Liver (tissue), 9 donors: ENCODE results near the gene GALNTL6. TPM values are rescaled to one million over a fixed set of nuclear protein-coding genes. Genes with fewer than 3 reads are reported as not detected.

Experiments
- DNase-seq: peaks from one replicate; pipeline ENCODE4 v3.0.0-alpha.2; 2017; ENCODE audit warnings: low spot score
- H3K27ac ChIP-seq, 2 donors: one replicate each; pipeline ENCODE4 v1.7.0; 2013; ENCODE audit warnings: inconsistent platforms in 2 of 2, low read length in 2 of 2, control low read depth in 1 of 2, low read depth in 1 of 2, mild to moderate bottlenecking in 1 of 2
- H3K27me3 ChIP-seq, 4 donors: one replicate each; pipeline versions ENCODE4 v1.6.1 to v1.7.0; 2013; ENCODE audit warnings: low read length in 3 of 4, inconsistent platforms in 1 of 4, mild to moderate bottlenecking in 1 of 4, moderate library complexity in 1 of 4; ENCODE audit not compliant: control insufficient read depth in 4 of 4, insufficient read depth in 4 of 4
- H3K36me3 ChIP-seq, 4 donors: one replicate each; pipeline versions ENCODE4 v1.6.1 to v1.7.0; 2013; ENCODE audit warnings: low read length in 3 of 4, mild to moderate bottlenecking in 3 of 4, low read depth in 1 of 4, moderate library complexity in 1 of 4; ENCODE audit not compliant: control insufficient read depth in 4 of 4, insufficient read depth in 3 of 4
- H3K4me1 ChIP-seq, 4 donors: one replicate each; pipeline versions ENCODE4 v1.6.1 to v1.7.0; 2013; ENCODE audit warnings: low read length in 3 of 4, mild to moderate bottlenecking in 3 of 4, moderate library complexity in 1 of 4; ENCODE audit not compliant: control insufficient read depth in 4 of 4, insufficient read depth in 4 of 4
- H3K4me3 ChIP-seq, 3 donors: one replicate each; pipeline versions ENCODE4 v1.6.1 to v1.7.0; 2013; ENCODE audit warnings: low read length in 3 of 3, control low read depth in 1 of 3, low read depth in 1 of 3, mild to moderate bottlenecking in 1 of 3
- H3K9ac ChIP-seq, 2 donors: one replicate each; pipeline ENCODE4 v1.7.0; 2013; ENCODE audit warnings: low read length in 2 of 2, mild to moderate bottlenecking in 2 of 2, moderate library complexity in 2 of 2, control low read depth in 1 of 2, low read depth in 1 of 2
- H3K9me3 ChIP-seq, 4 donors: one replicate each; pipeline versions ENCODE4 v1.6.1 to v1.7.0; 2013; ENCODE audit warnings: low read length in 3 of 4; ENCODE audit not compliant: control insufficient read depth in 4 of 4
- CTCF ChIP-seq: fragments of 150-350 bp; IDR thresholded peaks from 2 replicates; pipeline ENCODE4 v1.5.1; 2017; ENCODE audit warnings: improper control_type of control experiment, low read depth, low read length; ENCODE audit not compliant: missing input control
- EGR1 ChIP-seq, 2 donors: IDR thresholded peaks; 2 replicates each; pipeline ENCODE4 v1.6.1; 2016 to 2018; ENCODE audit warnings: antibody characterized with exemption in 2 of 2, low read depth in 2 of 2
- FOXA1 ChIP-seq: IDR thresholded peaks from 2 replicates; pipeline ENCODE4 v1.6.1; 2016; ENCODE audit warnings: antibody characterized with exemption
- FOXA2 ChIP-seq: IDR thresholded peaks from 2 replicates; pipeline ENCODE4 v1.6.1; 2016; ENCODE audit warnings: antibody characterized with exemption
- GABPA ChIP-seq, 2 donors: IDR thresholded peaks in 1 of 2; conservative IDR thresholded peaks in 1 of 2; 2 replicates each; pipeline ENCODE4 v1.6.1; 2016; ENCODE audit warnings: antibody characterized with exemption in 2 of 2, mild to moderate bottlenecking in 1 of 2, moderate library complexity in 1 of 2
- HNF4A ChIP-seq, 2 donors: conservative IDR thresholded peaks; 2 replicates each; pipeline ENCODE4 v1.6.1; 2016; ENCODE audit warnings: antibody characterized with exemption in 2 of 2, mild to moderate bottlenecking in 2 of 2
- HNF4G ChIP-seq: IDR thresholded peaks from 2 replicates; pipeline ENCODE4 v1.6.1; 2016; ENCODE audit warnings: antibody characterized with exemption
- JUND ChIP-seq, 2 donors: IDR thresholded peaks; 2 replicates each; pipeline ENCODE4 v1.6.1; 2016; ENCODE audit warnings: antibody characterized with exemption in 2 of 2
- NR2F2 ChIP-seq: IDR thresholded peaks from 2 replicates; pipeline ENCODE4 v1.6.1; 2016; ENCODE audit warnings: antibody characterized with exemption
- RAD21 ChIP-seq, 2 donors: IDR thresholded peaks; 2 replicates each; pipeline ENCODE4 v1.6.1; 2016; ENCODE audit warnings: antibody characterized with exemption in 2 of 2, mild to moderate bottlenecking in 2 of 2
- REST ChIP-seq: IDR thresholded peaks from 2 replicates; pipeline ENCODE4 v1.6.1; 2016; ENCODE audit warnings: antibody characterized with exemption, mild to moderate bottlenecking
- RXRA ChIP-seq, 2 donors: IDR thresholded peaks; 2 replicates each; pipeline ENCODE4 v1.6.1; 2017 to 2018; ENCODE audit warnings: antibody characterized with exemption in 2 of 2, mild to moderate bottlenecking in 1 of 2
- SP1 ChIP-seq: IDR thresholded peaks from 2 replicates; pipeline ENCODE4 v1.6.1; 2018; ENCODE audit warnings: antibody characterized with exemption, mild to moderate bottlenecking
- TAF1 ChIP-seq: conservative IDR thresholded peaks from 2 replicates; pipeline ENCODE4 v1.6.1; 2016; ENCODE audit warnings: antibody characterized with exemption, mild to moderate bottlenecking
- YY1 ChIP-seq: IDR thresholded peaks from 2 replicates; pipeline ENCODE4 v1.6.1; 2016; ENCODE audit warnings: antibody characterized with exemption, mild to moderate bottlenecking
- WGBS: extraction: QIAGEN DNeasy Blood & Tissue Kit; methylation state at CpG from one replicate; pipeline ENCODE4 v1.1.7; 2013; 5-methylcytosine and 5-hydroxymethylcytosine counted together
- polyA plus RNA-seq, 2 donors: library from polyadenylated mRNA; stranded (reverse) in 1 of 2; unstranded in 1 of 2; fragments of 200-250 nt in 1 of 2; fragments of >200 nt in 1 of 2; fragmentation: Nextera tagmentation in 1 of 2; extraction: Ambion mirVana in 1 of 2; gene quantifications; one replicate each; pipeline versions ENCODE4 v1.2.1 to v1.2.3, GENCODE V29; 2013 to 2015
- total RNA-seq, 2 donors: library from RNA; depleted of rRNA; stranded (reverse); fragments of >200 nt; gene quantifications; one replicate each; pipeline ENCODE4 v1.2.3, GENCODE V29; 2014
- TF ChIP-seq, protein P1 (sequence below): IDR thresholded peaks from 2 replicates; pipeline ENCODE4 v1.6.1; 2016; ENCODE audit warnings: antibody characterized with exemption
- TF ChIP-seq, protein P2 (sequence below): IDR thresholded peaks from 2 replicates; pipeline ENCODE4 v1.6.1; 2016; ENCODE audit warnings: antibody characterized with exemption
- TF ChIP-seq, protein P3 (sequence below): IDR thresholded peaks from 2 replicates; pipeline ENCODE4 v1.6.1; 2016; ENCODE audit warnings: antibody characterized with exemption
- donor health status: healthy.
- donor health status: healthy.
- donor health status: healthy.
- donor health status: healthy.
- donor health status: healthy.

The GALNTL6 gene
- total and polyA plus RNA-seq, 4 donors = 0.06 to 0.08 TPM; not detected in 2

DNA sequence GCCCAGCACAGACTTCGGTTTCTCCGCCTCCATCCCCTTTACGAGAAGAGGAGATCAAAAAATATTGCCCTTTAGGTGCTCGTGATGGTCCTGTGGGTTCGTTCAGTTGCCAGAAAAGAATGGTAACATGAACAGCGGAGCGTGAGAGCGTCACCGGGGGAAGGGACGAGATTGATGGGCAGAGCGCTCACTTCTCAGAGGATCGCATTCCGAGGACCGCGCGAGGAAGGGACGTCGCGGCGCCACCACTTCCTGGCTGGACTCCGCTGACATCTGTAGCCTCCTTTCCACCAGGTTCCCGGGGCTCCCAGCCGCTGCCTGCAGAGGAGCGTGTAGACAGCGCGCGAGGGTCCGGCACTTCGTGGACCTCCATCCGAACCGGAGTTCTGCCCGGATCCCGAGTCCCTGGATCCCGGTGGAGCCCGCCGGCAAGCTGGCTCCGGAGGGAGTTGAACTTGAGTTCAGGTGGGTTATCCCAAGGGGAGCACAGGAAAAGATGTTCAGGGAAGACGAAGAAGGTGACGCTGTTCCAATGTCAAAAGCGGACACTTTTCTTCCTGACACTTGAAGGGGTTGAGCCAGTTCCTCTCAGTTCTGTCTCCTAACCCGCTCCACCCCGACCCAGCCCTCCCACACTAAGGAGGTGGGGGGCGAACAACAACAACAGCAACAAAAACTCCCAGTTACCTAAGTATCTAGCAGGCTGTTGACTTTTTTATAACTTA, 484 bp downstream of the GALNTL6 start:
- no peaks in the 10 kb centered on the region for H3K36me3 ChIP-seq
- no peak overlapping the region for H3K9ac ChIP-seq
- TF ChIP-seq, protein P1, sequence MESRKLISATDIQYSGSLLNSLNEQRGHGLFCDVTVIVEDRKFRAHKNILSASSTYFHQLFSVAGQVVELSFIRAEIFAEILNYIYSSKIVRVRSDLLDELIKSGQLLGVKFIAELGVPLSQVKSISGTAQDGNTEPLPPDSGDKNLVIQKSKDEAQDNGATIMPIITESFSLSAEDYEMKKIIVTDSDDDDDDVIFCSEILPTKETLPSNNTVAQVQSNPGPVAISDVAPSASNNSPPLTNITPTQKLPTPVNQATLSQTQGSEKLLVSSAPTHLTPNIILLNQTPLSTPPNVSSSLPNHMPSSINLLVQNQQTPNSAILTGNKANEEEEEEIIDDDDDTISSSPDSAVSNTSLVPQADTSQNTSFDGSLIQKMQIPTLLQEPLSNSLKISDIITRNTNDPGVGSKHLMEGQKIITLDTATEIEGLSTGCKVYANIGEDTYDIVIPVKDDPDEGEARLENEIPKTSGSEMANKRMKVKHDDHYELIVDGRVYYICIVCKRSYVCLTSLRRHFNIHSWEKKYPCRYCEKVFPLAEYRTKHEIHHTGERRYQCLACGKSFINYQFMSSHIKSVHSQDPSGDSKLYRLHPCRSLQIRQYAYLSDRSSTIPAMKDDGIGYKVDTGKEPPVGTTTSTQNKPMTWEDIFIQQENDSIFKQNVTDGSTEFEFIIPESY = no peak
- TF ChIP-seq, protein P2, sequence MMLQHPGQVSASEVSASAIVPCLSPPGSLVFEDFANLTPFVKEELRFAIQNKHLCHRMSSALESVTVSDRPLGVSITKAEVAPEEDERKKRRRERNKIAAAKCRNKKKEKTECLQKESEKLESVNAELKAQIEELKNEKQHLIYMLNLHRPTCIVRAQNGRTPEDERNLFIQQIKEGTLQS = no peak
- TF ChIP-seq FOXA2 (no peak), RAD21 (IDR thresholded peaks at IDR 0.05) (no peak), JUND (IDR thresholded peaks at IDR 0.05) (no peak), HNF4A (conservative IDR thresholded peaks at IDR 0.05) (no peak), NR2F2 (no peak), RXRA (IDR thresholded peaks at IDR 0.05) (no peak), REST (no peak), GABPA (IDR thresholded peaks at IDR 0.05 in 1 of 2, conservative IDR thresholded peaks at IDR 0.05 in 1 of 2) (no peak), TAF1 (no peak), EGR1 (IDR thresholded peaks at IDR 0.05; ENCODE audit: low read depth in 2 of 2) (no peak), HNF4G (no peak), CTCF (no peak), SP1 (no peak), FOXA1 (no peak), YY1 (no peak)
- TF ChIP-seq, protein P3, sequence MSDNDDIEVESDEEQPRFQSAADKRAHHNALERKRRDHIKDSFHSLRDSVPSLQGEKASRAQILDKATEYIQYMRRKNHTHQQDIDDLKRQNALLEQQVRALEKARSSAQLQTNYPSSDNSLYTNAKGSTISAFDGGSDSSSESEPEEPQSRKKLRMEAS = no peak
- DNase-seq = no peak
- peaks cover 0 to 13% (median 4%) of the 10 kb centered on the region in 4 donors for H3K27me3 ChIP-seq
- H3K4me1 ChIP-seq = peaks cover 0 to 14% (median under 1%) of the 10 kb centered on the region in 4 donors
- peak overlapping the region in 1 of 3 donors; percentile 41 for H3K4me3 ChIP-seq
- 6% methylated on average over 43 of the region's 43 CpGs for WGBS
- no peak overlapping the region for H3K27ac ChIP-seq
- H3K9me3 ChIP-seq = no peaks in the 10 kb centered on the region
